Measurements from ENCODE around the gene OGN. TPM values are rescaled to one million over a fixed set of nuclear protein-coding genes. Genes with fewer than 3 reads are reported as not detected.

The OGN gene, protein sequence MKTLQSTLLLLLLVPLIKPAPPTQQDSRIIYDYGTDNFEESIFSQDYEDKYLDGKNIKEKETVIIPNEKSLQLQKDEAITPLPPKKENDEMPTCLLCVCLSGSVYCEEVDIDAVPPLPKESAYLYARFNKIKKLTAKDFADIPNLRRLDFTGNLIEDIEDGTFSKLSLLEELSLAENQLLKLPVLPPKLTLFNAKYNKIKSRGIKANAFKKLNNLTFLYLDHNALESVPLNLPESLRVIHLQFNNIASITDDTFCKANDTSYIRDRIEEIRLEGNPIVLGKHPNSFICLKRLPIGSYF
- total RNA-seq (3.8 TPM), polyA plus RNA-seq (ENCODE audit: insufficient read depth, low read depth, low replicate concordance) (2.0 TPM)
- long read RNA-seq, donor 1, partial matches to known transcripts = 0 of 2 reads
- long read RNA-seq, donor 1, other reads (novel, unspliced or antisense) = 0 of 2 reads
- long read RNA-seq, donor 2, transcript OGN-202 (7 exons, 2,743 nt) = major isoform, 6 of 13 reads
- long read RNA-seq, donor 2, partial matches to known transcripts = 7 of 13 reads
- long read RNA-seq, donor 2, other reads (novel, unspliced or antisense) = 0 of 13 reads
- long read RNA-seq, donor 3, partial matches to known transcripts = 7 of 10 reads
- long read RNA-seq, donor 3, other reads (novel, unspliced or antisense) = 0 of 10 reads
- long read RNA-seq, donor 4, partial matches to known transcripts = 10 of 12 reads
- long read RNA-seq, donor 4, other reads (novel, unspliced or antisense) = 0 of 12 reads
- long read RNA-seq, donor 5 = 0 reads
- long read RNA-seq, donor 6, partial matches to known transcripts = 6 of 10 reads
- long read RNA-seq, donor 6, other reads (novel, unspliced or antisense) = 0 of 10 reads
- long read RNA-seq, donor 7, partial matches to known transcripts = 1 of 4 reads
- long read RNA-seq, donor 7, other reads (novel, unspliced or antisense) = 1 of 4 reads
- long read RNA-seq, donor 8, partial matches to known transcripts = 0 of 2 reads
- long read RNA-seq, donor 8, other reads (novel, unspliced or antisense) = 0 of 2 reads
- long read RNA-seq, donor 9, partial matches to known transcripts = 0 of 2 reads
- long read RNA-seq, donor 9, other reads (novel, unspliced or antisense) = 0 of 2 reads
- long read RNA-seq, donor 10, partial matches to known transcripts = 0 of 2 reads
- long read RNA-seq, donor 10, other reads (novel, unspliced or antisense) = 0 of 2 reads

DNA sequence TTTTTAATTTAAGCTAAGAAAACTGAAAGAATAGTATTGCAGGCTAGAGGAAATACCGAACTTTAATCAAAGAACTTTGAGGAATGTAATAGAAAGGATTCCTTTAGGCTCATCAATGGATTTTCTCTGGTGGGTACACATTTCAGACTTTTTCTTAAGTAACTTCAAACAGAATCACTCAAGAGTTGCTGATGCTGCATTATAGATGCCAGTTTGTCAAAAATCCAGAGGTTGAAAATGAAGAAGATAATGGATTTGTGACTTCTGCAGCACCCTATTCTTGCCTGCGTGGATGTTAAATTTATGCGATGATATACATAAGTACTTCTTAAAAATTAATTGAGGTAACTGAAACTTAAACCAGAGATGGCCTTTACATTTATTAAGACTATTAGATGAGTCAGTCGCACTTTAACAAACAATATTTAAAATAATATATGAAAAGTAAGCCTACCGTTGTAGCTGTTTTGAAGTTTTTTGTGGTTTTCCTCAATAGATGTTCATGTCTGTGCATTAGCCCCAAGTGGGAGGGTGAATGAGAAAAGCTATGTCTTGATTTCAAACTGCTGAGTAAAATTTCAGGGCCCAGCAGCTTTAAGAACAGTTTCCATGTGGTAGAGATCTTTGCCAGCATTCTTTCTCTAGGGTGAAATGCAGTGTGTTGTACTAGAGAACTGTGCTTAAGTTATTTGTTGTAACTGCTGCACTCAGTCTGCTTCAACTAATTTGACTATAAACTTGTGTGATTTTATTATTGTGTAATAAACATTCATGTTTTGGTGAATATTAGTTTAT is at the start of gene OGN:
OGN (minus strand) TSS at position 537 of the 795 bp plus-strand sequence. CDS start 1,171 bp downstream, outside the sequence.
- intact Hi-C loops (cut with DNase I) = no loop called here

DNA sequence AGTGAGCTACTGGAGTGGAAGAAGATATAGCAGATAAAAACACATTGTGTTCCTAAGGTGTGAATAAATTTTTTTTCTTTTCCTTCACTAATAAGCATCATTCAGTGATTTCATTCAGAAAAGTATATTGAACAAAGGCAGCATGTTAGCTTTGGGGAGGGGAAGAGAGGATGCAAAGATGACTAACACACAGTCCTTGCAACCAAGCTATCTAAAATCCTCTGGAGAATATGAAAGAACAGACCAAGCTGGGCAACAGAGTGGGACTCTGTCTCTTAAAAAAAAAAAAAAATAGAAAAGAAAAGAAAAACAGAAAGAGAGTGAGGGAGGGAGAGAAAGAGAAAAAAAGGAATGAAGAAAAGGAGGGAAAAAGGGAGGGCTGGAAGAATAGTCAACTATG is 42.2 kb upstream of the OGN start:
- no peak for DNase-seq
- TF ChIP-seq, protein P1, sequence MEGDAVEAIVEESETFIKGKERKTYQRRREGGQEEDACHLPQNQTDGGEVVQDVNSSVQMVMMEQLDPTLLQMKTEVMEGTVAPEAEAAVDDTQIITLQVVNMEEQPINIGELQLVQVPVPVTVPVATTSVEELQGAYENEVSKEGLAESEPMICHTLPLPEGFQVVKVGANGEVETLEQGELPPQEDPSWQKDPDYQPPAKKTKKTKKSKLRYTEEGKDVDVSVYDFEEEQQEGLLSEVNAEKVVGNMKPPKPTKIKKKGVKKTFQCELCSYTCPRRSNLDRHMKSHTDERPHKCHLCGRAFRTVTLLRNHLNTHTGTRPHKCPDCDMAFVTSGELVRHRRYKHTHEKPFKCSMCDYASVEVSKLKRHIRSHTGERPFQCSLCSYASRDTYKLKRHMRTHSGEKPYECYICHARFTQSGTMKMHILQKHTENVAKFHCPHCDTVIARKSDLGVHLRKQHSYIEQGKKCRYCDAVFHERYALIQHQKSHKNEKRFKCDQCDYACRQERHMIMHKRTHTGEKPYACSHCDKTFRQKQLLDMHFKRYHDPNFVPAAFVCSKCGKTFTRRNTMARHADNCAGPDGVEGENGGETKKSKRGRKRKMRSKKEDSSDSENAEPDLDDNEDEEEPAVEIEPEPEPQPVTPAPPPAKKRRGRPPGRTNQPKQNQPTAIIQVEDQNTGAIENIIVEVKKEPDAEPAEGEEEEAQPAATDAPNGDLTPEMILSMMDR (IDR thresholded peaks at IDR 0.05; ENCODE audit: borderline replicate concordance, extremely low read depth, insufficient read depth) = no peak
- Histone ChIP-seq H3K4me1 (ENCODE audit: control insufficient read depth in 2 of 3, insufficient read depth in 2 of 3, low read depth in 1 of 3, low read length in 3 of 3) (no peaks in the 10 kb centered on the region), H3K27me3 (ENCODE audit: control insufficient read depth, insufficient read depth, low read length) (no peaks in the 10 kb centered on the region), H3K27ac (ENCODE audit: low read depth in 2 of 2, low read length in 2 of 2) (no peak overlapping the region), H3K9me3 (ENCODE audit: control insufficient read depth in 2 of 3, insufficient read depth in 1 of 3, low read length in 3 of 3) (no peaks in the 10 kb centered on the region), H3K4me3 (ENCODE audit: low read length in 3 of 3) (no peak overlapping the region), H3K9ac (ENCODE audit: low read length in 3 of 3) (no peak overlapping the region), H3K36me3 (ENCODE audit: control insufficient read depth in 2 of 3, insufficient read depth in 3 of 3, low read length in 3 of 3) (no peaks in the 10 kb centered on the region)
- intact Hi-C loops (cut with DNase I) = no loop called here
- FAIRE-seq = no peak

More for the DNA sequence above, at the start of gene OGN:
- DNase-seq = peak in 2 of 5 donors; percentile 27 to 79
- TF ChIP-seq, protein P1 (IDR thresholded peaks at IDR 0.05; ENCODE audit: borderline replicate concordance, extremely low read depth, insufficient read depth) = no peak
- FAIRE-seq = no peak
- peak within 1 kb of the TSS in 1 of 3 donors; percentile 3 for H3K9ac ChIP-seq (ENCODE audit: low read length in 3 of 3)
- no peak within 1 kb of the TSS for H3K27ac ChIP-seq (ENCODE audit: low read depth in 2 of 2, low read length in 2 of 2)
- no peaks in the 10 kb centered on the region for H3K4me1 ChIP-seq (ENCODE audit: control insufficient read depth in 2 of 3, insufficient read depth in 2 of 3, low read depth in 1 of 3, low read length in 3 of 3)
- H3K9me3 ChIP-seq (ENCODE audit: control insufficient read depth in 2 of 3, insufficient read depth in 1 of 3, low read length in 3 of 3) = no peaks in the 10 kb centered on the region
- peak within 1 kb of the TSS in 1 of 3 donors; percentile 13 for H3K4me3 ChIP-seq (ENCODE audit: low read length in 3 of 3)
- H3K27me3 ChIP-seq (ENCODE audit: control insufficient read depth, insufficient read depth, low read length) = no peaks in the 10 kb centered on the region
- H3K36me3 ChIP-seq (ENCODE audit: control insufficient read depth in 2 of 3, insufficient read depth in 3 of 3, low read length in 3 of 3) = no peaks in the 10 kb centered on the region

DNA sequence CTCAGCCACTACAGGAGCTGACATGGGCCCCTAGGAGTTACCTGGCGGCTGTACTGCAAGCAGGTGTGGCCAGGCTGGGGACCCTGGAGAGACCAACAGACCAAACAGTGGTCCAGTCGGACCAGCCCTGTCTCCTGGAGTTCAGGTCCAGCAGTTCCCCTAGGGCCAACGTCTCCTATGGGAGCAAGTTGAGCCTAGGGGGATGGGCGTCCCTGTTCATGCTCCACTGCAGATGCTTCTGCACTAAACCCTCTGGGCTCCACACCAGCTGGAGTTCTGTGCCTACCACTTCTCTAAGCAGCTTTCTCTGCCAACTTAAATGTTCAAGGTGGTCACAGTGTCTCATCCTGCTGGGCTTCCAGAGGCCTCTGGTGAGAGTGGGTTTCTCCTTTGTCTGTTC is 40.5 kb upstream of the OGN start:
- FAIRE-seq (no peak), DNase-seq (peak in 3 of 5 donors; percentile 10 to 36 (median 11))
- Histone ChIP-seq H3K27ac (ENCODE audit: low read depth in 2 of 2, low read length in 2 of 2) (no peak overlapping the region), H3K4me3 (ENCODE audit: low read length in 3 of 3) (no peak overlapping the region), H3K27me3 (ENCODE audit: control insufficient read depth, insufficient read depth, low read length) (no peaks in the 10 kb centered on the region), H3K9me3 (ENCODE audit: control insufficient read depth in 2 of 3, insufficient read depth in 1 of 3, low read length in 3 of 3) (no peaks in the 10 kb centered on the region), H3K9ac (ENCODE audit: low read length in 3 of 3) (no peak overlapping the region), H3K36me3 (ENCODE audit: control insufficient read depth in 2 of 3, insufficient read depth in 3 of 3, low read length in 3 of 3) (no peaks in the 10 kb centered on the region), H3K4me1 (ENCODE audit: control insufficient read depth in 2 of 3, insufficient read depth in 2 of 3, low read depth in 1 of 3, low read length in 3 of 3) (no peaks in the 10 kb centered on the region)
- intact Hi-C loops (cut with DNase I) = no loop called here
- TF ChIP-seq, protein P1 (IDR thresholded peaks at IDR 0.05; ENCODE audit: borderline replicate concordance, extremely low read depth, insufficient read depth) = no peak

Data from kidney (tissue), 22 donors.